Amniotic stem cell (primary cell): Measurements from ENCODE around the gene DIS3L2.
"Not testable (repeated sequence)": the region's sequence is repeated elsewhere in the genome, so short reads cannot be mapped to it uniquely, and the experiment has no call there.

Source experiments
- DNase-seq: peaks from one replicate; lab custom pipeline; 2025; lab: John Stamatoyannopoulos, UW

DIS3L2 gene

DNA sequence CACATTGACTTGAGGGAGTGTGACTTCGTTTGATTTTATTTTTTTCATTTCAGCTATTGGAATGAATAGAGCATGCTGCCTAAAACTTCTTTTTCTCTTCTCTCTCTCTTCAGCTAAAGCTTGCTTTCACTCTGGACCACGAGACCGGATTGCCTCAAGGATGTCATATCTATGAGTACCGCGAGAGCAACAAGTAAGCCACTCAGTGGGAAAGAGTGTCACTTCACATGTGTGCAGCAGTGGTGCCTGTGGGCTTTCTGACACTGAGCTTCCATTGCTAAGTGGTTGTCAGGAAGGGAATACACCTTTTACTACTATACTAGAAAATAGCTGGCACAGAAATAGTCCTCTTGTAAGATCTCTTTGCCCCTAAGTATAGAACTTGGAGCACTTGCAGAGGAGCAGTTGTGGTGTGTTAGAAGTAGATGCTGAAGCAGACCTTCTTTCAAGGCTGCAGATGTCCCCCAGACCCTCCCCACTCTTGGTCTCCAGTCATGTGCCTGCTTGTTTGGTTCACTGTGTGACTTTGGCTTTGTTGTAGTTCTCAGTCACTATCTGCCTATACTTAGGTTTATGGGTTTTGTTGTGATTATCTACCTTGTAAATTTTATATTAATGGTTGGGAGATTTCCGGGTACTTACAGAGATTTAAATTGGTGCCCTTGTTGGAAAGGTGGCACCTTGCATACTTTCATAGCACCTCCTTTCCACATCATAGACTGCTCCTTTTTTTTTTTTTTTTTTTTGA is 338.6 kb downstream of the DIS3L2 start:
- no peak for DNase-seq

DNA sequence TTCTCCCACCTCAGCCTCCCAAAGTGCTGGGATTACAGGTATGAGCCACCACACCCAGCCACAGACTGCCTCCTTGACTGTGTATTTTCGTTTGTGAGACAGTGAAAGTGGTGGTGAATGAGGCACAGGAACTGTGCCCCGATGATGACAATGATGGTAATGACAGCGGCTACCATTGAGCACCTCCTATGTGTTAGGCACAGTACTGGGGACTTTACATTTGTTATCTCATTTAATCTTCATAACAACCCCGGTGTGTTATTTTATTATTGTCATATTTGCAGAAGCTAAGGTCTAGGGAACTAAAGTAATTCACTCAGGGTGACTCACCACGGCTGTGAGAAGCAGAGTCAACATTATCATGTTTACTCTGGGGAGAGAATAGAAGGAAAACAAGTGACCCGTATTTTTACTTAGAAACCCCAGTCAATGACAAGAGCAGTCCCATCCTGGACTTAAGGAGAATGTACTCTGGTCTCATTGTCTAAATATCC is 339.4 kb downstream of the DIS3L2 start:
- no peak for DNase-seq

DNA sequence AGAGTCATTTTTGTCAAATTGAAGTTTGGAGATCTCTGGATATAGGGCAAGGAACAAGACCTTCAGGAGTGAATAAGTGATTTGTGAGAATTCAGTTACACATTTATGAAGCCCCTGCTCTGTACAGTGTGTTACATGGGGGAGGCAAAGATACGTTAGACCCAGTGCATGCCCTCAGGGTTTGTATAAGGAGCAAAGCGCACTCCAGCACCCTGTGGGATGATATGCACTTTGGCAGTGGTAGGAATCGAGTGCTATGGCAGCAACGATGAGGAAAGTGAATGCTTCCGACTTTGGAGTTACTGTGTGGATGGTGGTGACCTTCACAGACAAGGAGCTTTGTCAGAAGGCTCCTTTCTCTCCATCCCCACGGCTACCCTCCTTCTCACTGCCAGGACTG is 342.7 kb downstream of the DIS3L2 start:
- no peak for DNase-seq

DNA sequence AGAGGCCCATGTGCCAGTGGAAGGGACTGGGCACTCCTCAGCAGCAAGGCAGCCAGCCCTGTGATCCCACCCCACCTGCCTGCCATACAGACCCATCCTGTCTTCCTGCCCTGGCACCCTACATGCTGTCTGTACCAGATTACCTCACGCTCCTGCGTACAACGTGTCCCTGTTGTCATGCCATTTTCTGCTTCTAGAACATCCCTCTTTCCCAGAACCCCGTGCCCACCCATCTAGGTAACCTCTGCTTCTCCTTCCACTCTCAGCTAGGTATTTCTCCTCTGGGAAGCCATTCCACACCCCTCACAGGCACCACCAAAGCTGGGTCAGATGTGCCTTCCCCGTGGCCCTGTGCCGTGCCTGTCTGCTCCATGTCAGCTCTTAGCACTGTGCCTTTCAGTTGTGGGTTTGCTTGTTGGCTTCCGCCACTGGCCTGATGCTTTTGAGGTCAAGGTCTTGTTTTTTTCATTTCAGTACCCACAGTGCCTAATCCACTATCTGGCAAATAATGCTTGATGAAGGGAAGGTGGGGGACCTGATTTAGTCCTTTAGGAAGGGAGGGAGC is 345.3 kb downstream of the DIS3L2 start:
- DNase-seq = no peak

DNA sequence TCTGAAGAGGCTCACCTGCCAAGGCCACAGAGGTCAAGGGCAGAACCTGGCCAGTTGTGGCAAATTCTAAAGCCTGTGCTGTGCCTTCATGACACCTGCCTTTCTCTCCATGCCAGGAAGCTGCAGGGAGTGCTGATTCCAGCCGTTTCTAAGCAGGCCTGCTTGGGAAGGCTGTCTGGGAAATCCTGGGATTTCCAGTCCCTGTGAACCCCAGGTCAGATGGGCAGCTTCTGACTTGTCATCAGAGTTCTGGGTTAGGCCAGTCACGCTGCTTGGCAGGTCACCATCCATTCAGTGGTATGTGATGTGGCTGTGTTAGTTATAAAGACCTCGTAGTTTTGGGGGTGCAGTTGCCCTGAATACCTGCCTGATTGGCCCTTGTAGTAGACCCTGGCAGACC is 346.3 kb downstream of the DIS3L2 start:
- no peak for DNase-seq

DNA sequence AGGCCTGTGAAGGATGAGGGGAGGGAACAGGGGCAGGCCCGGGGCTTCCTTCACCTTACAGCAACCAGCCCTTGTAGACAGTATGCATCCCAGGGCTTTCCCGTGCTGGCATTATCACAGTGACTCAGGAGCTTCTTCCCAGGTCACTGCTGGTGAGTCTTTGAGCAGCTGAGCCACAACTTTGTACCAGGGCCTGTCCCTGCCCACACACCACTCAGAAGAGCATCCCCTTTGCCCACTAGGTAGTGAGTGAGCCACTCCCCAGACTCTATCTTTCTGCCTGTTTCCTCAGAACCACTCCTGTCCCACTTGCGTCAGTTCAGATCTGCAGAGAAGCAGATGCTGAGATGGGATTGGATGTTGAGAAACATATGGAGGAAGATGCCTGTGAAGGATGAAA is 347.5 kb downstream of the DIS3L2 start:
- DNase-seq = no peak

DNA sequence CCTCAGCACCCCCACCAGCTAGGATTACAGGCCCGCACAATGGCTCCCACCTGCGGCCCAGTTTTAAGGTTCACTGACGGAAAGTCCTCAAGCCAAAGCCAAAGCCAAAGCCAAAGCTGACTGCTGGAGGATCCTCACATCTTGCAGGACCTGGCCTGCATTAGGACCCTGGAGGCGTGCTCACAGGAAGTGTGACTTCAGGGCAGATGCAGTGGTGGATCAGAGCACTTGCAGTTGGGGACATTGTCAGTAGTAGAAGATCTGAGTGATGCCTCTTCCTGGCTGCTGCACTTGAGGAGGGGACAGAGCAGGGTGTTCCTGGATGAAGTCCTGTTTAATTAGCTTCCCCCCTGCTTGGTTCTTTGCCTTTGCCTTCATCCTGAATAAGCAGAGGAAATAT is 348.1 kb downstream of the DIS3L2 start:
- no peak for DNase-seq

DNA sequence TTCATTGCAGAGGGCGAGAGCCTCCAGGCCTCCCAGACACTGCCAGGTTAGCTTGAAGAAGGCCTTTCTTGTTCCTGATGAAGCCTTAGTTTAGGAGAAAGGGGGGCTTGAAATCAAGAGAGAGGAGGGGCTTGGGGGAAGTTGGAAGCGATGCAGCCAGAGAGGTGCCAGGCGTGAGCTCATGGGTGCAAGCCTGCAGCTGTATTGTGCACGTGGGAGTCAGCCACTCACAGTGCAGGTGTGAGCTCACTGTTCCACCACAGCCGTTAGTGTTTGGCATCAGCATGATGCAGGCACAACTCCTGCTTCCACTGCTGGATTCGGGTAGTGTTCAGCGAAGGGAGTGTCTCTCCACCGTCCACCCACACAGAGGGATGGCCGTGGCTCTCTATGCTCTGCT is 348.6 kb downstream of the DIS3L2 start:
- no peak for DNase-seq

DNA sequence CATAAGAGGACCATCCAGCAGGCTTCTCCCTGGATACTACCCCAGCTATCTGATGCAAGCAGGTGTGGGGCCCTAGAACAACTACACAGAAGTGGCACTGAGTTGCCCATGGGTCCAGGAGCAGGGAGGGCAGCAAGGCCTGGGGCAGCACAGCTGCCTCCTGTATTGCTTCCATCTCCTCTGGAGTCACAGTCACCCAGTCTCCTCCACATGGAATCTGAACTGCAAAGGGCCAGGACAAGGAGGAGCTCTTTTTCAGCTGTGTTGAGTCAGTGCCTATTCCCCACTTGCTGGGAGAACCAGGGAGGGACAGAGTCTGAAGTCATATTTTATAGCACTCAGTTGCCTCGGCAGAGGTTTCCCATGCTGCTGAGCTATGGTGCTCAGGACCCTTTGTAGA is 349.2 kb downstream of the DIS3L2 start:
- no peak for DNase-seq

DNA sequence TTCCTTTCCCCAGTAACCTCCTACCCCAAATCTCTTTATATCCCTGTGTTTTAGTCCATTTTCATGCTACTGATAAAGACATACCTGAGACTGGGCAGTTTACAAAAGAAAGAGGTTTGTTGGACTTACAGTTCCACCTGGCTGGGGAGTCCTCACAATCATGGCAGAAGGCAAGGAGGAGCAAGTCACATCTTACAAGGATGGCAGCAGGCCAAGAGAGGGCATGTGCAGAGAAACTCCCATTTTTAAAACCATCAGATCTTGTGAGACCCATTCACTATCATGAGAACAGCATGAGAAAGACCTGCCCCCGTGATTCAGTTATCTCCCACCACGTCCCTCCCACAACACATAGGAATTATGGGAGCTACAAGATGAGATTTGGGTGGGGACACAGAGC is 352.1 kb downstream of the DIS3L2 start:
- not testable (repeated sequence) for DNase-seq

DNA sequence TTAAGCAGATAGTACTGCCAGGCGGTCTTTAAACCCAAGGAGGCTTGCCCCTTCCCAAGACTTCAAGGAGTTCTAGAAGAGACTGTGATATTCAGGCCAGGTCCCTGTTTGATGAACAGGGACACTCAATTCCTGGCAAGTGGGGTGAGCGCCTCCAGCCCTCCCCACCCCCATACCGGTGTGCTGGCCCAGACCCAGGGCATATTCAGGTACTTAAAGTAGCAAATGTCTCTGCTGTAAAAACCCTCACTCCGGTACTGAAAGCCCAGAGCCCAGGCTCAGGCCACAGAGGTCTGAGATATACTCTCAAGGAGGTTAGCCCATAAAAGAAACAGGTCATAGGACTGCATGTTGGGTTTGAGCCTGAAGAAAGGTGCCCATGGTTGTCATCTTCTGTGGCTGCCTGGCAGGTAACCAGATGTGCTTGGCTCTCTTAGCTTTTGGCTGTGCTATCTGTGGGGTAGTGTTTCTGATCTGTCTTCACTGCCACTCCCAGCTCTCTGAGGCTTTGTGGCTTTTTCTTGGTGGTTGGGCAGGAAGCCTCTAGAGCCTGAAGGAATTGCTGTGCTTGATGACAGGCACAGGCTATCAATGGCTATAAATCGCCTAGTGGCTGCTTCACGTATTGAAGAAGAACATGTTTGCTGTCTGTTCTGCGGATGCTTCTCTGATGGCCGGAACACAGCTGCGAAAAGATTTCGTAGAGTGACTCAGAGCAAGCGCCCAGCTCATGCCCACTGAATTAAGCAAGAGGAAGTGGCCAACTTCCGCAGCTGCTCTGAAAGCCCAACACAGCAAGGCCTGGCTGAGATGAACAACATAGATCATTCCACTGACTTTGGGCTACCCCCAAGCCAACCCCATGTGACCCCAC is 353.8 kb downstream of the DIS3L2 start:
- no peak for DNase-seq

DNA sequence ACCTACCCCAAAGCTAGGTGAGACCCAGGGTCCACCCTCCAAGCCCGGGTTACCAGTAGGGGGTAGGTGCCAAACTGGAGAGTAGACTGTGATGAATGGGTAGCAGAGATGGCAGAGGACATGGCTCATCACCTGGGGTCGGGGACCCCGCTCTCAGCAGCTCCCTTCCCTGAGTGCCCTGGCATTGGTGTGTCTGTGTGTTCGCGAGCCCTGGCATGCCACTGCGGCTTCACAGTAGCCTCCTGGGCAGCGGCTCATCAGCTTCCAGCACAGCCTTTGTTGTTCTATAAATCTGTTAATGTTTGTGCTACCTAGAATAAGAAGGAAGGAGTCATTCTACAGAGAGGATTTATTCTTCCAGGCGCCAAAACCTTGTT is 354.4 kb downstream of the DIS3L2 start:
- no peak for DNase-seq

DNA sequence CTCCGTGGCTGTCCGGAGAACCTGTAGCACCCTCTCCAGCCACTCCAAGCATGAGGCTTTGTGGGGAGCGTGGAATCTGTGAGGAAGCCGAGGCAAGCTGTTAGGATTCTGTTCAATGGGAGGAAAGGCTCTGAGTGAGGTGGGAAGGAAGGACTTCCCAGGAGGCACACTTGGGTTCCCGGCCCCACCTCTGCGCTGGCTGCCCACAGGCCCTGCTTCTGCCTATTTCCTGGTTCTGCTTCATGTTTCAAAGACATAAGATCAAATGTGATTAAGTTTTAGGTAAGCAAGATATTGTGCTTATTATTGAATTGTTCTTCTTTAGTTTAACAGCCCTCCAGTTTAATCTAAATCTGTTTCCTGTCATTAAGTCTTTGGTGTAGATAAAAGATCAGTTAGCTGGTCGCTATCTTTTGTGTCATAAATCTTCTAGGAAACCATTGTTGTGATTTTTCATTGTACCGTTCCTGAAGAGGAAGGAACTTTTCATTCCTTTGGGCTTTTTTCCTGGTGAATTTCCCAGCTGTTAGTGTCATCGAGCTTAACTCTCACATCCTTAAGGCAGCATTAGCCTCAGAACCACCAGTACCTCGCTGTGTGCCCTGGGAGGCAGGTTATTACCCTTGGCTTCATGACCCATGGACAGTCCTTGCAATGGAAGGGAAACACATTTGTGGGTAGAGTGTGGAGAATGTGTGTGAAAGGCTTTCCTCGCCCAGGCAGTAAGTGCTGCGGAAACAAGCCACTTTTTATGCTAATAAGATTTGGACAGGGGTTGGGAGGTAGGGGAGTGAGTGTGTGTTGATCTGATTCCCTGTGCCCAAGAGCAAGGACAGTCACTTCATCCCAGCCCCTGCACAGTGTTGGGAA is 355.2 kb downstream of the DIS3L2 start:
- no peak for DNase-seq

DNA sequence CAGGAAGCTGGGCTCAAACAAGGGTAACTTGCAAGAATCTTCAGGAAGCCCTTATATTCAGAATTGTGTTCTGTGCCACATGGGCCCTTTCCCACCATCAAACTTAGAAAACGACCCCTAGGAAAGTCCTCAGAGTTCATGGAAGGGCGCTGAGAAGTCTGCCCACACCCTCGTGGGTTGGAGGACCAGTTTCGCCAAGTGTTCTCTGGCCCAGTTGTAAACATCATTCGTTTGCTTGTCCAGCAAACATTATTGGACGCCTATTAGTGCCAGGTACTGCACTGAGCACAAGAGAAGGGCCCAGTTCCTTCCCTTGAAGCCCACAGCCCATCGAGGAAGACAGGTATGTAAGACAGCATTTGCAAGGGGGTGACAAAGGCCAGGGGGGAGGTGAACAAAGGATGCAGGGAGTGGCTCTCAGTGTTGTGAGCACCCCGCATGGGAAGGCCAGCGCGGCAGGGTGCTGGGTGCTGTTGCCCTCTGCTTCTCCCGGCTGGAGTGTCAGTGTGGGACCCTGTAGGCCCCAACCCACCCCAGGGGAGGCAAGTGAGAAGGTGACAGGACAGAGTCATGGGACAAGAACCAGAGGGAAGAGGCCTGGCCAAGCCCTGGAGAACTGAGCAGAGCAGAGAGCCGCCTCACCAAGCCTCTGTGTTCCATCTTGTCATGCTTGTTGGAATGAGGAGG is 356.8 kb downstream of the DIS3L2 start:
- DNase-seq = no peak

DNA sequence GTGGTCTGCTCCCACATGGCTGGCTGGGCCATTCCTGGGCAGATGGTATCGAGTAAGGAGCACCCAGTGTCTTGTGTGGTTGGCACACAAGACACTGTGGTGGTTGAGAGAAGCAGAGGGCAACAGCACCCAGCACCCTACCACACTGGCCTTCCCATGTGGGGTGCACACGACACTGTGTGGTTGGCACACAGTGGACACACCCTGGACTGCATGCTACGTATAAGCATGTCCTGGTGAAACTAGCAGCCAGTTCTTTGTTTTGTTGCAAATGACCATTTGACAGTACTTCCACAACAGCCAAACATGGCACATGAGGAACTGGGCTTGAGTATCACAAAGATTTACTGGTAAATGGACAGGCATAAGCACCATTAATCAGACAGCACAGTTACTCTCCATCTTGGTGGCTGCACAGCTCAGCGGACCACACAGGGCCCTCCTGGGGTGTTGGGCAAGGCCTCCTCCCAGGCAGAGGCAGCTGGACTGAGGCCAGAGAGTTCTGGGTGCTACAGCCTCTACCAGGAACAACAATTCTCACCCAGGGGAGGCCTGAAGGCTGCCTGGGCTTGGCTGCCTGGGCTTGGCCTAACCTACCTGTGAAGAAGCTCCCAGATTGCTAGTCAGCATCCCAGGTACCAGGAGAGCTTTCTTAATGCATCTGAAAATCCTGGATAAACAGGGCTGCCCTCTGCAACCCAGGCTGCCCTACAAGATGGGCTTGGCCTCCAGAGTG is 357.7 kb downstream of the DIS3L2 start:
- DNase-seq = no peak

DNA sequence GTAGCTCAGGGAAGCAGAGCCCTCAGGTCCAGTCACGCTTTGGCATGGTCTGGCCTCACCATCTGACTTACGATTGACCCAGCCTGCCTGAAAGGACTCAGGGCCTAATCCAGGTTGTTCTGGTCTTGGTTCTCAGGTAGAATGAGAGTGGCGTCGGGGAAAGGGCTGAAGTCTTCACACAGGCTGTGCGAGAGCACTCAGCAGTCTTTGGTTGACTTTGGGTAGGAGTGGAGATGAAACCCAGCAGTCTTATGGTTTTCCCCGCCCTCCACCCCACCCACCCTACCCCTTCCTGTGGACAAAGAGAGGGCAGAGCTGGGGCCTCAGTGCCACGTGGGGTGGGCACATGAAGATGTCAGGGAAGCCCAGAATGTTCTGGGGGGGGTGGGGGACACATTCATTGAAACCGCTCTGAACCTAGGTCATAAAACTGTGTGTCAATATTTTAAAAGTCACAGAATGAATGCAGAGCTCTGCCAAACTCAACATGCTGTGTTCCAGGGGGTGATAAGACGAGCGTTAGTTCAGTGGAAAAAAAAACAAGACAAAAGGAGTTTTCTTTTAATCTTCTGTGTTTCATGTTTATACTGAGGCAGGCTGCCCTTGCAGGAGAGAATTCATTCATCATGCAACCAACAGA is 358.4 kb downstream of the DIS3L2 start:
- no peak for DNase-seq

DNA sequence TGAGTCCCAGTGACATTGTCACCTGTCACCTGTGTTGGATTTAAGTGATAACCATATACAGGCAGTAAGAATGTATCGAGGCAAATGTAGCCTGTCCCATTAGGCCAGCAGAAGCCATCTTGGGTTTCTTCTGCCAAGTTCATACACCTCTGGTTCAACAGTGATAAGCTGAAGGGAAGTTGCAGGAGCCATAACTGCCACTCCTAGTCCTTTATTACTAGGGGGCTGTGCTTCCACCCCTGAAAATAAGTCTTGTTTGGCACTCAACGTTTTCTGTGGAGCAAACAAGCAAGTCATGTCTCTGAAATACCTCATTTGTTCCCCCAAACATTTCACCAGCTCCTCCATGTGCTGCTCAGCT is 358.9 kb downstream of the DIS3L2 start:
- no peak for DNase-seq

DNA sequence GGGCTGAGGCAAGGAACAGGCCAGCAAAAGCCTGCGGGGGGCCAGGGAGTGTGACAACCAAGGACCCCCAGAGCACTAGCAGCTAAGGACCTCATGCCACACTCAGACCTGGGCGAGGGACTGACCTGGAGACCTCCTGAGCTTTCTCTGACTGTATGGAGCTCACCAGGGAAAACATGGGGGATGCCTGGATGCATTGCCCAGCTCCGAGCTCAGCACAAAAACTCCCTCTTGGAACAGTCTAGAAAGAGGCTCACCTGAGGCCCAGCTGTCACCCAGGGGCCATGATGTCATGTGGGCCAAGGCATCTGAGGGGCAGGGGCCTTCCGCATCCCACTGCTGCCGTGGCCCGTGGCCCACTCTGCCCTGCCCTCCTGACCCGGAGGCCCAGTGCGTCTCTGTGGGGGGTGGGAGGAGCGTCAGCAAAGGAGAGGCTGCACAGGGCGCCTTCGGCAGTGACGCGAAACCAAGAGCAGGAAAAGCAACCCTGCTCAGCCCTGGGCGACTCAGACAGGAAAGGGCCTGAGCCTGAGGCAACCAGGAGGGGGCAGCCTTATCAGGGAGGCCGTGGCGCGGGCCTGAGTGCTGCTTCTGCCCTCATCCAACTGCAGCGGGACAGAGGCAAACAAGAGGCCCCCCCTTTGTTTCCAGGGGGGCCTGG is 359.8 kb downstream of the DIS3L2 start:
- DNase-seq = no peak

DNA sequence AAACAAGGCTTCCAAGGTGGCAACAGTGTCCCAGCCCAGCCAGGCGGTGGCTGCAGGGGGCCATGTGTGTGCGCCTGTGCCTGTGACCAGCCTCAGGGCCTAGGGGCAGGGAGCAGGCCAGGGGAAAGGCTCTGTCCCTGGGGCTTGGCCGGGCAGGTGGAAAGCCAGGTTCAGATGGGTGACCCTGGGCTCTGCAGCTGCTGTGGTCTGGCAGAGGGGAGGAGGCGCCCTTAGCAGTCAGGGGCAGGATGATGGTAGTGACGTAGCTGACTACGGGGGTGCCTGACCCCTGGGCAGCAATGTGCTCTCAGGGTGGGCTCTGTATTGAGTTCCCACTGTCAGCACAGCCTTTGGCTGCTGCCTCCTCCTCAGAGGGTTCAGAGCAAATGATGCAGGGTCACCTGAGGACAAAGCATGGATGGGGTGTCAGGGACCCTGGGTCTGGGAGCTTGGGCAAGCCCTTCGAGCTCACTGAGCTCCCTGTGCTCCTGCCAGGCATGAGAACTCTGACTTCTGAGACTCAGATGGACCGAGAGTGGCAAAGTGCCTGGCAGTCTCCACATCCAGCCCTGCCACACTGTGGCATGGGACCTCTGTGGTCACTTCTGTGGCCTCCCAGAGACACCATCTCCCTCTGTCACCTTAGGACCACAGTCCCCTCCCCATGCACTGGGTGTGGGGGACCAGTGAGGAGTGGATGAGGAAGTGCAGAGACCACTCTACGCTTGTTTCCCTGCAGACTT is 360.5 kb downstream of the DIS3L2 start:
- no peak for DNase-seq
